ENCODE results near the gene ASS1.

- TF ChIP-seq CTCF (IDR thresholded peaks at IDR 0.05): no peak
- TF ChIP-seq EZH2 (IDR thresholded peaks at IDR 0.05; ENCODE audit: borderline replicate concordance, insufficient read depth, low read depth, low read length, poor library complexity, severe bottlenecking): no peak
Observed at GRCh38 chr9:130490981-130491380, 46.2 kb downstream of the ASS1 start.
